Activated T-helper 1 cell treated with anti-CD3 and anti-CD28 coated beads, Interleukin-2, amount 50 U/mL, for 16 hours (primary cell): ENCODE results near the gene AOAH.

Source experiments
- DNase-seq, 2 donors: peaks; one replicate each; pipeline ENCODE4 v3.0.0-alpha.2; 2020; ENCODE audit warnings: low read depth in 1 of 2, low spot score in 1 of 2

The AOAH gene

GRCh38 chr7:36692456-36692855 is 31.8 kb downstream of the AOAH start:
- no peak for DNase-seq

GRCh38 chr7:36691983-36692382 is 32.3 kb downstream of the AOAH start:
- DNase-seq = no peak

- no peak for DNase-seq
Measured at GRCh38 chr7:36690514-36691187, 33.6 kb downstream of the AOAH start.

GRCh38 chr7:36690041-36690440 is 34.3 kb downstream of the AOAH start:
- no peak for DNase-seq

- DNase-seq = peak in 1 of 2 donors; percentile 17
Measured at GRCh38 chr7:36686499-36686898, 37.8 kb downstream of the AOAH start.

GRCh38 chr7:36684954-36685353 is 39.3 kb downstream of the AOAH start:
- DNase-seq = no peak

GRCh38 chr7:36683695-36684357 is 40.5 kb downstream of the AOAH start:
- DNase-seq = no peak

- DNase-seq = no peak
Measured at GRCh38 chr7:36683111-36683510, 41.2 kb downstream of the AOAH start.

- DNase-seq = no peak
Measured at GRCh38 chr7:36682102-36682501, 42.2 kb downstream of the AOAH start.

GRCh38 chr7:36677769-36678437 is 46.4 kb downstream of the AOAH start:
- peak in 1 of 2 donors; percentile 34 for DNase-seq

GRCh38 chr7:36673703-36674102 is 50.6 kb downstream of the AOAH start:
- no peak for DNase-seq

- DNase-seq = no peak
Measured at GRCh38 chr7:36671432-36671829, 52.9 kb downstream of the AOAH start.

GRCh38 chr7:36670585-36671431 is 53.5 kb downstream of the AOAH start:
- DNase-seq = peak; percentile 28 to 45

- DNase-seq = no peak
Measured at GRCh38 chr7:36668750-36669149, 55.5 kb downstream of the AOAH start.

- no peak for DNase-seq
Measured at GRCh38 chr7:36668080-36668479, 56.2 kb downstream of the AOAH start.

- no peak for DNase-seq
Measured at GRCh38 chr7:36667007-36667745, 57.1 kb downstream of the AOAH start.

GRCh38 chr7:36663481-36663880 is 60.8 kb downstream of the AOAH start:
- DNase-seq = no peak

GRCh38 chr7:36661135-36661840 is 63.0 kb downstream of the AOAH start:
- no peak for DNase-seq

GRCh38 chr7:36659638-36660341 is 64.5 kb downstream of the AOAH start:
- no peak for DNase-seq

- no peak for DNase-seq
Measured at GRCh38 chr7:36659172-36659516, 65.2 kb downstream of the AOAH start.
